HuH-7.5 (cell line): ENCODE data around the gene MAFB.
A peak's percentile ranks its signal among the peaks of the same experiment; 100 is the strongest.

ENCODE experiments used
- DNase-seq: peaks from one replicate; pipeline ENCODE4 v3.0.0; 2011; ENCODE audit warnings: low spot score

Gene MAFB

DNA sequence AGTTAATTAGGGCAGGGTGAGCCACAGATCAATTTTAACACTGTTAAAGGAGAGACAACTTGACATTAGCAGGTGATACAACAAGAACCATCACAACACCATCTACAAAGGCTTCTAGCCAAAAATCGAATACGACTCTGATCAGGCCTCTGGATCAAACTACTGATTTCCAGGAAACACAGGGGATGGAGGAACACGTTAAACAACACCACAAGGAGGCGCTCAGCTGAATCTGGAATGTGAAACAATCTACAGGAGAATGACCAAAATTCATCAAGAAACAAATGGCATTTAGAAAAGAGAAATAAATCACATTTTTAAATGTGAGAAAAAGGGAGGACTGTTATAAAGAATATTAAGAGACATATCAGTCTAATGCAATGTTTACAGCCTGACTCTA, 13.5 kb upstream of the MAFB start:
- no peak for DNase-seq

DNA sequence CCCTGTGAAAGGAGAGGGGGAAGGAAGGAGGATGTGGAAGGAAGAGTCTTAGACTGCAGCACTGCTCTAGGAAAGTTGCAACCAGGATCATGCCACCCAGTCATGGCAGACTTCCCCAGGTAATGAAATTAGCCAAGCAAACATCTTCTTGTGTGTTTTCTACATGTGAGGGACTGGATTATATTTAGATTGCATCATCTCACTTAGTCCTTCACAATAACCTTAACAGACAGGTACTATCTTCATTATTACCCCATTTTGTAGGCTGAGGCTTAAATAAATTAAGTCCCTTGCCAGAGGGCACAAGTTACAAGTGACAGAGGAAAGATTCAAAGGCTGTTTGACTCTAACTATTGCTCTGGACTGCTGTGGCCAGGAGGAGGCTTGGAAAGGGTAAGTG, 9.7 kb upstream of the MAFB start:
- DNase-seq = no peak

DNA sequence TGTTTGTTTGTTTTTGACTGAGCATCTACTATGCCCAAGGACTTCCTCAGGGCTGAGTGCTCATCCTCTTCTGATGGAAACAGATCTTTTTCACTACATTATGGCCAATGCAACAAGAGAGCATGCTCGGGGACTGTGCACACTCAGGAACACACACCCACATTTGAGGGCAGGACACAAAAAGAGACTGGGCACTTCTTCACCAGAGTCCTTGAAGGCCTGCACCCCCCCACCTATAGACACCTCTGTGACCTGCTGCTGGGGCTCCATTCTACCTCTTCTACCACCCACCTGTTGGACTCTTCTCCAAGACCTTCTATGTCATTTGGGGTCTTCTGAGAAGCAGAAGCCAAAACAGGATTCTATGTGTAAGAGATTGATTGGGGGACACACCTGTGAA, 9.2 kb upstream of the MAFB start:
- no peak for DNase-seq

DNA sequence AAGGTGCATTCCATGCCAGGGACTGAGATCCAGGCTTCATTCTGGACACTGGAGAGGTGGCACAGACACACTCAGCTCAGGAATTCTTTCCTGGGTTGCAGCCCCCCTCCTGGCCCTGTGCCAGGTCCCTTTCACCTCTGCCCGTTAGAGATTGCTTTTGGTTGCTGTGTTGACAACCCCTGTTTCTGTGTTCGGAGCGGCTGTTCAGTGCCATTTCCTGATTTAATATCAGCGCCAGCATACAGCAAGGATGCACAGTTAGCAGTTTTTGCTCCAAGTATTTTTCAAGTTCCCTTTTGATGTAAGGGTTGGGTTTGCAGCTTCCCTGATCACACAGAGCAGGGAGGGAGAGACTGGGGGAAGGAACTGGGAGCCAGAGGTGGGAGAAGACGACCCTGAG, 8.5 kb upstream of the MAFB start:
- DNase-seq = no peak

DNA sequence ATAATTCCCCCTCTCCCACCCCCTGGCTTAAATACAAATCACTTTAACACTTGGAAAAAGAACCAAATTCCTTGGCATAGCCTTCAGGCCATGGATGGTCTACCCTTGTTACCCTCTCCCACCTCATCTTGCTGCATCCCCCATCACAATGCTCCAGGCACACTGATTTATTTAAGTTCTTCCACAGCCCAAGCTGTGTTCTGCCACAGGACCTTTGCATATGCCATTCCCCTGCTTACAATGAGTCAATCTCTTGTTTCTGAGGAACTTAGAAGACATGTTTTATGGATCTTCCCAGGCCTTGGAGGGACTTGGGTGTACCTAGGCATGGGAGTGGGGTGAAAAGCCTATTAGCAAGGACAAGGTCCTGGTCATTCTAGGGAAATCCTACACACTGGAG, 6.2 kb upstream of the MAFB start:
- DNase-seq = no peak

DNA sequence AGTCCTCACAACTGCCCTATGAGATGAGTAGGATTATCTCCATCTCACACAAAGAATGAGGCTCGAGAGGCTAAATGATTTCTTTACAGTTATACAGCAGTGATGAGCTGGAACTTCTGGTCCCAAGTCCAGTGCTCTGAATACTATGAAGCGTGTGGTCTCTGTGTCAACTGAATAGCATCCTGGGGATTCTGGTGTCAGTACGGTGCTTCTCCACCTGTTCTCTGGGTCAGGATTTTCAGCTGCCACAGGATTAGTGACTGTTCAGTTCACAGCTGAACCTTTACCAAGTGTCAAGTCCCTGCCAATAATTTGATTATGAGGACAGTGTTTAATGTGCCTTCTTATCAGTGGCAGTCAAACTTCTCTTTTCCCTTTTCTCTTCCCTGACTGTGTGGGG, 5.2 kb upstream of the MAFB start:
- no peak for DNase-seq

DNA sequence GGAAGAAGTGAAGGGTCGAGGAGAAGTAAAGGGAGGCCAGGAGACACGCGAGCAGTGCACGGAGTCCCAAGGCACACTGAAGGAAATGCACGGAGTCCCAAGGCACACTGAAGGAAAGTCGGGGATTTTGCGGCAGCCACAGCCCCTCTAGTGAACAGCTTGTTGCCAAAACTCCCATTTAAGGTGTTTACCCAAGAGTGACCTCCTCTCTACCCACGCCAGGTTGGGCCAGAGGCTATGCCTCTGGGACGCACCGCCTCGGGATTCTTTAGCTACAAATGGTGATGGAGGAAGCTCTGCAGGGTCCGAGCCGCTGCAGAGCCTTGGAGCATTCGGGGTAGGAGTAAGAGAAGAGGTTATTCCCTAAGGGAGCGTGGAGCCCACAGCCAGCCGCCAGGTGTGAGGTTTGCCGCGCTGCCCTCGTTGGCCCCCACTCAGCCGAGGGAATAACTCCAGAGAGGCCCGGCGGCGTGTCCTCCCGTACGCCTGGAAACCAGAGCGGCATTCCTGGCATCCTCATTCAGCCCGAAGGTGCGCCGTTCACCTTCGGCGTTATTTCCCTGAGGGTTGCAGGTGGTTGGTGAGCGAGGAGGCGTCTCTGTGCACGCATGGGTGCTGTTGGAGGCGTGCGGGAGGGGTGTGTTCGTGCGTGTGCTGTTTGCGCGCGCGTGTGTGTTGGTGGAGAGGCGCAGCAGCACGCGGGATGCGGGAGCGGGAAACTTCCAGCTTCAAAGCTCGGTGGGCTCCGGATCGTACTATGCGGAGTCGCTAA, 3.4 kb upstream of the MAFB start:
- DNase-seq = no peak

DNA sequence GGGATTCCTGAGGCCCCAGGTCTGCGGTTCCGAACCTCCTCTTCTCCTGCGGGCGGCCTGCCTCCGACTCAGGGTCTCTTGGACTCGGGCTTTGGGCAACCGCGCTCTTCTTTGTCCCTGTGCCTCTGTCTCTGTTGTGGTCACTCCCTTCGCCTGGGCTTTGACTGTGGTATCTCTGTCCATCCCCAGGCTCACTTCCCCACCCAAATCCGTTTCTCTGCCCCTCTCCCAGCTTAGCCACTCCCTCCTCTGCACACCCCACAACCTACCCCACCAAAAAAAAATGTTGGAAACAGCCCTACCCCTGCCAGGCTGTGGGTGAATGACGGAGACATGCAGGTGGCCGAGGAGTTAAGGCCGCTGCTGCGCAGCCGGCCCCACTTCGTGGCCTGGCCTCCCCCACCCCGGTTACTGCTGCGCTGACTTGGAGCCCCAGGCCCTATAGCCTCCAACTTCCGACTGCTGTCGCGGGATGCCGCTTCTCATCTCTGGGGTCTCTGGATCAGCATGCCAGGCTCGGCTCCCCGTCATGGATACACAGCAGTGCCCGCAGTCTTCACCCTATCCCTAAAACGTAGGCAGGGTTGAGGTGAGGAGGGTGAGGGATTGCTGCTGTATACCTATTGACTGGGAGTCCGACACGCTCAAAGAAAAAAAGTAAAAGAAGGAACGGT, 2.7 kb upstream of the MAFB start:
- no peak for DNase-seq

DNA sequence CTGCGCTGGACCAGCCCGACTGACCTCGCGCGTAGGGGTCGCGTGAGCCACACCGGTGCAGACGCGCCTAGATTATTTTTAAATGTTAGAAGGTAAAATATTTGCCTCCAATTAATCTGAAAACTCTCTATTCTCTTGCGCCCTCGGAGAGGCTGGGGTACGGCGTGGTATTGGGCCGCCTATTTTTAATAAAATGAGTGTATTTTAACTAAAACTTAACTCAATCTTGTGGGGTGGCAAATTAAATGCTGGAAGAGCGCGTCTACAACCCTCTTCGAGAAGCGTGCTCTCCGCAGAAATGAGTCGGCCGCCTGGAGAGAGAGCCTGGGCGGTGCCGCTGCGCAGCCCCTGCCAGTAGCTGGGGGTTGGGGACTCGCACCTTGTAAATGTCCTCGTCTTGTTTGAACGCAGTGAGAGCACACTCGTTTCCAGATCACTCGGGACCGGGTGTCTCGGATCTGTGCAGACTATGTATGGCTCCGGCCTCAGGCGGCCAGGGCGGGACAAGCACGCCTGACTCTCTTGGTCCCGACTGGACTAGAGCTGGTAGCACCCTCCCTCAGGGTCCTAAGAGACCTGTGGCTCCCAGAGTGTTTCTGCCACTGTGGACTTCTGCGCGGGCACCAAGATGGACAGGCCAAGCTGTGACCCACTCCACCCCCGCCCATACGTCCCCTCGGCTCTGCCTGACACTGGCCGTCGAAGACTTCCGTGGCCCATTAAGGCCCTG, 2.0 kb upstream of the MAFB start:
- DNase-seq = no peak

DNA sequence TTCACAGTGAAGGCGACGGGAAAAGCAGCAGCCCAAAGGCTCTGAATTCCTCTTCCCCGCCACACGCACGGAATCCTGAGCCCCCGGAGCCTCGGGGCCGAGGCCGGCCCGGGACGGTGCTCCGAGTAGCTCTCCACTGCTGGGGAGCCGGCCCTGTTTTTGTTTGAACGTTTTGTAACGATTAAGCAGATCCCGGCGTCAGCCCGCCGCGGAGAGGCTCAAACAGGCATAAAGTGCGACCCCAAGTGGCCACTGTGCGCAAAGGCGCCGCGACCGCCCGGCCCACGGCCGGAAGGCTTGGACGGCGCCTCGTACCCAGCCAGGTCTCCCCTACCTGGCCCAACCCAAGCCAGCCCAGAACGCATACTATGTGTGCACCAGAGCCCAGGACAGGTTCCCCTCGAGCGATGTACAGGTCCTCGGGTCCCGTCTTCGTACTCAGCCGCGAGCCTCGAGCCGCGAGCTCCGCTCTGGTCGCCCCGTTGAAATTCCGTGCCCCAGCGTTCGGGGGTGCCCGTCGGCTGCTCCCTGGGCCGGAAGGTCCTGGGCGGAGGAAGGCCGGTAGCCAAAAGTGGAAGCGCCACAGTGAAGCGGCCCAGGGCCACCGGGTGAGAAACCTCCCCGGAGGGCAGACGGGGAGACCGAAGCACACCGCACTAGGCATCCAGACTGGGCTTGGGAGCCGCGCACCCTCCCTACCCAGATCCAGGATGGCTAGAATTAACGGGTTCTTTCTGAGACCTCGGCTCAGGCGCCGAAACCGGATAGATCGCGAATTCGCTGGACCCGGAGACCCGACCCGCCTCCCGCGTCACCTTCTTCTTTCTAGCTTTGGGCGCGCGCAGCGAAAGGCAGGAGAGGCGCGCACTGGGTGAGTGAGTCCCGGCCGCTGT, 1.2 kb upstream of the MAFB start:
- DNase-seq = peak; percentile 89

DNA sequence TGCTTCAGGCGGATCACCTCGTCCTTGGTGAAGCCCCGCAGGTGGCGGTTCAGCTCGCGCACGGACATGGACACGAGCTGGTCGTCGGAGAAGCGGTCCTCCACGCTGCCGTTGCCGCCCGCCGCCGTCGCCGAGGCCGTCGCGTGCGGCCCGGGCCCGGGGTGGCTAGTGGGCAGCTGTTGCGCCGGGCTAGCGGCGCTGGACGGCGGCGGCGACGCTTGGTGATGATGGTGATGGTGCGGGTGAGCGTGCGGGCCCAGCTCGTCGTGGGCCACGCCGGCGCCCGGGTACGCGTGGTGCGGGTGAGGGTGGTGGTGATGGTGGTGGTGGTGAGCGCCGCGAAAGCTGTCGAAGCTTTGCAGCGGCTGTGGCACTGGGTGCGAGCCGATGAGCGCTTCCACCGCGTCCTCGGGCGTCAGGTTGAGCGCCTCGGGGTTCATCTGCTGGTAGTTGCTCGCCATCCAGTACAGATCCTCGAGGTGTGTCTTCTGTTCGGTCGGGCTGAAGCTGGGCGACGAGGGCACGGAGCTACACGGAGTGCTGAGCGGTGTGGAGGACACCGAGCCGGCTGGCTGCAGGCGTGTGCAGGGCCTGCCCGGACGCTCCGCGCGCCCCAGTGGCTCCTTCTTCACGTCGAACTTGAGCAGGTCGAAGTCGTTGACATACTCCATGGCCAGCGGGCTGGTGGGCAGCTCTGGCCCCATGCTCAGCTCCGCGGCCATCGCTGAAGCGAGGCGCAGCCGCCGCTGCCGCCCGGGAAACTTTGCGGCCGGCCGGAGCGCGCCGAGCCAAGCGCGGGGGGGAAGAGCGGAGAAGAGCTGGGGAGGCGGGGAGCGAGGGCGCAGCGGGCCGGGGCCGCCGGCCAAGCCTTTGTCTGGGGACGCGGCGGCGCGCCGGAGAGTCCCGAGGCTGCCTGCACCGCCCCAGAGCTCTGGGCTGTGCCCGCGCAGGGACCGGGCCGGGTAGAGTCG, 622 bp downstream of the MAFB start:
- peak; percentile 43 for DNase-seq

DNA sequence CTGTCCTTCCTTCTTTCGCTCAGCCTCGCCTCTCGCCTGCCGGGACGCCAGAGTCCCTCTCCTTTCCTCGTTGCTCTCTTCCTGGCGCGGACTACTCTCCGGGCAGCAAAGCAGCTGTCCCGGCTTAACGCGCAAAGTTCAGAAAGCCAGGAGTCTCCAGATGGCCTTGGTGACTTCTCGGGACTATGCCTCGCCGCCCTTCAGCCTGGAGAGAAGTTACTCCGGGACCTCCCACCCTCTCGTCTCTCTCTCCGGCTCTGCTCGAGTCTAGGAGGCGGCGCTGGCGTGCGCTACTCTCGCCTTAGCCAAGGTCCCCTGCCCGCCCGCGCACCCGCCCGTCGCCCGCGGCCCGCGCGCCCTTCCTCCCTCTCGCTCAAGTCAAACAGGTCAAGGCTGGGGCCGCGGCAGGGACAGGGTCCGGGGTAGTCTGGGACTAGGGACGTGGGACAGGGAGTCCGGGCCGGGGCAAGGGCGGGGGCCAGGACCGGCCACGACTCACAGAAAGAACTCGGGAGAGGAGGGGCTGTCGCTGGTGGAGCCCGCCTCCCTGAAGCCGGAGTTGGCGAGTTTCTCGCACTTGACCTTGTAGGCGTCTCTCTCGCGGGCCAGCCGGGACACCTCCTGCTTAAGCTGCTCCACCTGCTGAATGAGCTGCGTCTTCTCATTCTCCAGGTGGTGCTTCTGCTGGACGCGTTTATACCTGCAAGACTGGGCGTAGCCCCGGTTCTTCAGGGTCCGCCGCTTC, 1.5 kb downstream of the MAFB start:
- DNase-seq = peak; percentile 48

DNA sequence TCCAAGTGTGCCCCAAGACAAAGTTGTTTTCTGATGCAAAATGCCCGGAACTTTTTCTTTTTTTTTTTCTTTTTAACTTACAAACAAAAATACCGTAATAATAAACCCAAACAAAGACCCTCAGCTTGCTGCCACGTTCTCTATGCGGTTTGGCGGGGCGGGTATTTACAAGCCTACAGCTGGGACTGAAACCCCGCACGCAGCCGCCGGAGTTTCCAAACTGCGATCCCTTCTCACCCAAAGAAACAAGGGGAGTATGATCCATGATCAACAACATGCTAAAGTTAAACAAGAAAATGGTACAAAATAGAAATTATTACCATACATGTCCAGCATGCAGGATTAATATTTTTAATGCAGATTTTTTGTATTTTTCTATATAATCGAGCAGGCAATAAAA, 2.1 kb downstream of the MAFB start:
- no peak for DNase-seq

DNA sequence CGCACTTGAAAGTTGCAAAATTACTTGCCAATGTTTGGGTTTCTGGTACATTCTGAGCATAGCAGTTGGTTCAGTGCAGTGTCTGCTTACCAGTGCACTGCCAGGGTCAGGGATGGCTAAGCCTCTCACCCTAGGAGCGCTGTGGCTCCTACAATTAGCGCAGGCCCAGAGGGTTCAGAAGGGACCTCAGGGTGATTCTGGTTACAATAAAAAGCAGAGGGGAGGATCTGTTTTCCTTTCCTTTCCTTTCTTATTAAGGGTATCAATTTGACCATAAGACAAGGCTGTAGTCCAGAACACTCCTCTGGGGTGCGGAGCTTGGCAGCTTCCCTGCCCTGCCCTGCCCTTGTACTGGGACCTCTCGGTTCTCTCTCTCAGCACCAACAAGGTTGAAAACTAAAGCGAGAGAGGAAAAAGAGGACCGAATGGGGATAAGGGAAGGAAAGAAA, 2.6 kb downstream of the MAFB start:
- DNase-seq = no peak

DNA sequence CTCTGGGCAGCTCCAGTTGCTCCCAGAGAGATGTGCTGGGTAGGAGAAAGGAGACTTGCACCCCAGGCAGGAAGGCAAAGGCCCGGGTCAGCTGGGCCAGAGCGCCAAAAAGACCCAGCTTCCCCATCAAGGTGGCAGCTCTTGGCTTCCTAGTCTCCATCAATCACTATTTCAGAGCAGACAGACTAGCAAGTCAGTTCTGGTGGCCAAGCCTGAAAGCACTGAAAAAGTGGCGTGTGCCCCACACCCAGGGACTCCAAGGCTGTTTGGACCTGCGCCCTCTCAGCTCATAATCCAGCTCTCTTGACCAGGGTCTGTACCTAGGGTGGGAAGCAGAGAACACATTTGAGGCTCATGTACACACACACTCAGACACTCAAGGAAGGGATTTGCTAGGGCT, 3.7 kb downstream of the MAFB start:
- DNase-seq = no peak

DNA sequence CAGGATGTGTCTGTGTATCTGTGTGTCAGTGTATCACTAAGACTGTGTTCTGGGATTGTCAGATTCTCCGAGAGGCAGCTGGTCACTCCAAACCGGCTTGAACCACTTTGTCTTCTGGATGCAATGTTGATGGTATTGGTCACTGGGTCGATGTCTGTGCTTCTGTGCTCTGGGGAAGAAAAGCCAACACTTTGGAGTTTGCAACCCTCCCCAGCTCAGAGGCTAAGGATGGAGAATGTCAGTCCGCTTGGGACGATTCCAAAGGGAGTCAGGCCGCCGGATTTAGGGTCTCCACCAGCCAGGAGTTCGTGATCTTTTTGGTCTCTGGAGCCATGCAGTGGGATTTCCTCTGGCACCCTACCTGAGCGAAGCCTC, 5.2 kb downstream of the MAFB start:
- DNase-seq = no peak

DNA sequence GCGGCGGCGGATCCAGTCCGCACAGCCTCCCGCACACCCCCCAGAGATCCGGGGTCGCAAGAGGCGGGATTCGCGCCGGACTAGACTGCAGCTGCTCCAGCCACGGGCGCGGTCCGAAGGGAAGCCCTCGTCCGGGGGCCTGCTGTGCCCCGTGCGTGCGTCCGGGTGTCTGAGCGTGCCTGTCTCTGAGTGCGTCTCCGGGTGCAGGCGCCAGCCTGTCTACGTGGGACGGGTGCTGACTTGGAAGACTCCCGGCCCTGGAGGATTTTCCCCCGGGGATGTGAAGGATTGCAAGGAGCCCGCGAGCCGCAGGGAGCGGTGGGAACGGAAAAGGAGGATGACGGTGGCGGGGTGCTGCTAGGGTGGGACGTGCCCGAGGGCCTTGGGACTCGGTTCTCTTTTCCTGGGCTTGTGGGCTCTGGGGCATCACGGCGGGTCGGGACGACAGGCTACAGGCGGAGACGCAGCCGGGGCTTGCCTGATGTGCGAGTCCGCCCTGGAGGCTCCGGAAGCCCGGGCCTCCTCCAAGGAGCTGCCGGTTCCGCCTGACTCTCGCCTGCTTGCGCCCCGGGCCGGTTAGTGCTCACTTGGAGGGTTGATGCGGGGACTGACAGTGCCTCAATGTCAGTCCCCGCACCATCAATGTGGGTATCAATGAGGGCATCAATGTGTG, 5.7 kb downstream of the MAFB start:
- peak; percentile 59 for DNase-seq

DNA sequence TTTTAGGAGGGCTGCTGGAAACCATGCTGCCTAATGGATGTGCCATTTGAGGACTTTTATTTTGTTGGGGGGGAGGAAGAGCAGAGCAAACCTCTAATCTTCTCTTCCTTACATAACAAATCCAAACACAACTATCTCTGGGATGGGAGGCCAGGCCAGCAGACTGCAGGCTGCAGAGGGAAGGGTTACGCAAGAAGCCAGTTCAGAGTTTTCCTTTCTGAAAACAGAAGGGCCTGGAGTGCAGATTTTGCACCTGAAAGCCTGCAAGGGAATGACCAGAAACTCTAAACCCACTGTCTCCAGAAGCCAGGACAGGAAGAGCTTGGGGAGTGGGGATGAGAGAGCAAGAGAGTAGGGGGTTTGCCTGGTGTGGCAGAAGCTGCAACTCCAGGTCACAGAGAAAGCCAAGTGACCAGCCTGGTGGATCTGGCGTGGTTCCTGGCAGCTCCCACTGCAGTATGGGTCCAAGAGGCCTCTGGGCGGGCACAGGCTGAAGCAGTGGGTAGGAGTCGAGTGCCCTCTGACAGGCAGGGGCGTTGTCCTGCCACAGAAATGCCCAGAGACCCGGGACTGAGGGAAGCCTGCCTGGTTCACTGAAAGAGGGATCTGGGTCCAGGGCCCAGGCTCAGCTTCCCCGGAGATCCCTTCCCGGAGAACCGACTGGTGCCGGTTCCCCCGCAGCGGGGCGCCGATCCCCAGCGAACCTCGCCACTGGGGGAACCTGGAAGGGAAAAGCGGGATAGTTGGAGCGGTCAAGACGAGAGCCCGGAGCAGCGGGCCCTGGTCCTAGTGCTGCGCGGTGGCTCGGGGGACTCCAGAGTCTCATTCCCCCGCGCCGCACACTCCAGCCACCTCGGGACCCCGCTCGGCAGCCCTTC, 6.7 kb downstream of the MAFB start:
- peak; percentile 85 for DNase-seq

DNA sequence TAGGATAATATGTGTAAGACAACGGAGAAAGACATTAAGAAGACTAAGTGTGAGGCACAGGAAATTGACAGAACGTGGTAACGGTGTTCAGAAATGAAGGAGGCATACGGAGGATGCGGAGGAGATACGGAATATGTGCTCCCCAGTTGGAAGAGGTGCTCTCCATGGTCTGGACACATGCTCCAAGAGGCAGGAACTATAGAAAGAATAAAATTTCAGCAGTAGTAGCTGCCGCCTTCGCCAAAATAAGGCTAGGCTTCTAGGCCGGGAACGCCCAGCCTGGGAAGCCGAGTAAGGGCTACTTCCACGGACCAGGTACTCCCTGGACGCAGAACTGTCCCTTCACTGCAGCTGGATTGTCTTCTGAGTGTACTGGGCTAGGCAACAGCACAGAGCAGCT, 7.4 kb downstream of the MAFB start:
- DNase-seq = no peak
